K562 (cell line): ENCODE data around the gene OMA1. TPM values are rescaled to one million over a fixed set of nuclear protein-coding genes. Genes with fewer than 3 reads are reported as not detected.

Source experiments
- ATAC-seq: fragments of 200-7000 bp; cut with Tn5 transposase; 3 replicates; pipeline ENCODE4 v1.9.1; 2020; ENCODE audit warnings: moderate library complexity
- BruUV-seq: library from RNA; stranded (reverse); fragments of 400-500 nt; replicated peaks from 2 replicates; lab custom pipeline; 2021; lab: Mats Ljungman, UMichigan
- CTCF ChIA-PET: fragments of 300-600 bp; formaldehyde crosslinking; extraction: SDS; loops from one replicate; lab custom pipeline; 2021; ENCODE audit warnings: low intra/inter-chr PET ratio; lab: Yijun Ruan, JAX
- POLR2A ChIA-PET: fragments of 300-600, 350-650 bp; sonication (Branson Sonifier 250); formaldehyde crosslinking; extraction: SDS; loops from one replicate; lab custom pipeline; 2021; ENCODE audit warnings: antibody characterized with exemption, inconsistent platforms; lab: Yijun Ruan, JAX
- DNase-seq, 4 experiments: peaks; one replicate each; pipeline versions ENCODE4 v3.0.0 to v3.0.0-alpha.2; 2011 to 2018; ENCODE audit warnings: low spot score in 3 of 4, mixed read lengths in 3 of 4; ENCODE audit errors: extremely low read depth in 1 of 4
- FAIRE-seq: peaks from 2 replicates; lab custom pipeline; 2011; peaks lifted over from hg19 to GRCh38; lab: Jason Lieb, UNC
- H2AFZ ChIP-seq: 2 replicates; pipeline ENCODE4 v1.6.0; 2011; ENCODE audit warnings: low read depth, low read length, control low read depth, inconsistent platforms
- H3K27ac ChIP-seq: fragments of 200-600 bp; 3 replicates; pipeline ENCODE4 v1.8.0; 2011; ENCODE audit warnings: low read depth, mild to moderate bottlenecking, control low read depth, inconsistent platforms, low read length, moderate library complexity, mixed read lengths; ENCODE audit errors: extremely low read depth
- H3K27me3 ChIP-seq, 2 experiments: fragments of 300-600 bp in 1 of 2; 2 replicates in 1 of 2; 3 replicates in 1 of 2; pipeline versions ENCODE4 v1.6.0 to v1.8.0; 2011; ENCODE audit warnings: inconsistent platforms in 2 of 2, low read length in 2 of 2, mild to moderate bottlenecking in 1 of 2, mixed read lengths in 1 of 2, moderate library complexity in 1 of 2; ENCODE audit not compliant: control insufficient read depth in 2 of 2, insufficient read depth in 2 of 2
- H3K36me3 ChIP-seq: fragments of 300-600 bp; 3 replicates; pipeline ENCODE4 v1.8.0; 2011; ENCODE audit warnings: mild to moderate bottlenecking, low read length, inconsistent platforms; ENCODE audit not compliant: control insufficient read depth, insufficient read depth
- H3K4me1 ChIP-seq, 2 experiments: fragments of 200-600 bp in 1 of 2; replicated peaks in 1 of 2; 2 replicates in 1 of 2; 3 replicates in 1 of 2; pipeline versions ENCODE4 v1.5.1 to v1.8.0; 2011; ENCODE audit warnings: inconsistent platforms in 2 of 2, low read length in 2 of 2, mild to moderate bottlenecking in 1 of 2, mixed read lengths in 1 of 2, moderate library complexity in 1 of 2; ENCODE audit not compliant: control insufficient read depth in 2 of 2, insufficient read depth in 2 of 2
- H3K4me2 ChIP-seq: 2 replicates; pipeline ENCODE4 v1.6.1; 2011; ENCODE audit warnings: low read length, control low read depth, inconsistent platforms, mixed read lengths; ENCODE audit not compliant: insufficient read depth
- H3K4me3 ChIP-seq: fragments of 200-600 bp; sonication (generic), shearing (Covaris generic); 2 replicates; pipeline ENCODE4 v1.5.1; 2016; ENCODE audit warnings: control low read depth, inconsistent platforms
- H3K79me2 ChIP-seq: fragments of 200-600 bp; 3 replicates; pipeline ENCODE4 v1.8.0; 2011; ENCODE audit warnings: low read length, inconsistent platforms; ENCODE audit not compliant: control insufficient read depth, insufficient read depth
- H3K9ac ChIP-seq, 2 experiments: 2 replicates each; pipeline versions ENCODE4 v1.6.0 to v1.6.1; 2011; ENCODE audit warnings: low read depth in 2 of 2, low read length in 2 of 2, control low read depth in 1 of 2, inconsistent platforms in 1 of 2, mild to moderate bottlenecking in 1 of 2, mixed read lengths in 1 of 2; ENCODE audit not compliant: insufficient read depth in 1 of 2
- H3K9me1 ChIP-seq: one replicate; pipeline ENCODE4 v1.6.0; 2011; ENCODE audit warnings: inconsistent platforms, mild to moderate bottlenecking, low read length, moderate library complexity; ENCODE audit not compliant: control insufficient read depth, insufficient read depth
- H3K9me3 ChIP-seq: replicated peaks from 2 replicates; pipeline ENCODE4 v1.5.1; 2011; ENCODE audit warnings: low read depth, low read length, inconsistent platforms; ENCODE audit not compliant: control insufficient read depth, insufficient read depth
- H4K20me1 ChIP-seq: replicated peaks from 2 replicates; pipeline ENCODE4 v1.6.1; 2011; ENCODE audit warnings: low read length, inconsistent platforms, mixed read lengths; ENCODE audit not compliant: control insufficient read depth, insufficient read depth
- BCL6 ChIP-seq: fragments of 250-450 bp; sonication (Bioruptor Pico); IDR thresholded peaks from 2 replicates; pipeline ENCODE4 v1.4.0; 2020
- DNMT1 ChIP-seq: fragments of 450-650 bp; IDR thresholded peaks from 2 replicates; pipeline ENCODE4 v1.6.1; 2016; ENCODE audit warnings: antibody characterized with exemption, mild to moderate bottlenecking
- EP400 ChIP-seq: fragments of 450-650 bp; IDR thresholded peaks from 2 replicates; pipeline ENCODE4 v1.6.1; 2017; ENCODE audit warnings: antibody characterized with exemption, mild to moderate bottlenecking, moderate library complexity
- HNRNPH1 ChIP-seq: fragments of 200-400 bp; formaldehyde crosslinking; optimal IDR thresholded peaks from 2 replicates; pipeline ENCODE3; 2017; ENCODE audit warnings: low read depth, mild to moderate bottlenecking, low read length, moderate library complexity
- MED1 ChIP-seq: sonication (generic); formaldehyde crosslinking; IDR thresholded peaks from 2 replicates; pipeline ENCODE4 v1.8.1; 2023; ENCODE audit warnings: missing genetic modification reagents, borderline replicate concordance
- MLLT1 ChIP-seq, 2 experiments: fragments of 450-650 bp; IDR thresholded peaks; 2 replicates each; pipeline ENCODE4 v1.6.1; 2016
- NFATC3 ChIP-seq: fragments of 450-650 bp; IDR thresholded peaks from 2 replicates; pipeline ENCODE4 v1.6.1; 2017; ENCODE audit warnings: mild to moderate bottlenecking
- NFYB ChIP-seq: IDR thresholded peaks from 2 replicates; pipeline ENCODE4 v1.6.1; 2011; ENCODE audit warnings: mild to moderate bottlenecking, moderate library complexity; ENCODE audit not compliant: insufficient read length; ENCODE audit errors: extremely low read depth
- PML ChIP-seq: IDR thresholded peaks from 2 replicates; pipeline ENCODE4 v1.6.1; 2012; ENCODE audit warnings: low read length, inconsistent platforms
- PTRF ChIP-seq: fragments of 450-650 bp; IDR thresholded peaks from 2 replicates; pipeline ENCODE4 v1.6.1; 2016; ENCODE audit warnings: mild to moderate bottlenecking, missing genetic modification characterization, missing compliant biosample characterization
- SMARCA4 ChIP-seq: fragments of 450-650 bp; IDR thresholded peaks from 2 replicates; pipeline ENCODE4 v1.6.1; 2016
- SNAPC5 ChIP-seq: fragments of 250-450 bp; sonication (Bioruptor Pico); IDR thresholded peaks from 2 replicates; pipeline ENCODE4 v1.8.0; 2021; ENCODE audit warnings: moderate library complexity, mild to moderate bottlenecking, inconsistent platforms
- THAP12 ChIP-seq: fragments of 250-450 bp; sonication (Bioruptor Pico); IDR thresholded peaks from 2 replicates; pipeline ENCODE4 v1.9.0; 2021; ENCODE audit warnings: mild to moderate bottlenecking, inconsistent platforms
- ZC3H11A ChIP-seq: IDR thresholded peaks from 2 replicates; pipeline ENCODE4 v1.6.1; 2012; ENCODE audit warnings: low read depth, low read length, improper control_type of control experiment
- ZNF197 ChIP-seq: fragments of 200-800 bp; sonication (Bioruptor generic); IDR thresholded peaks from 2 replicates; pipeline ENCODE4 v1.6.1; 2016; ENCODE audit warnings: low read depth, missing genetic modification characterization, missing compliant biosample characterization
- ZNF263 ChIP-seq: sonication (generic); formaldehyde crosslinking; IDR thresholded peaks from 2 replicates; pipeline ENCODE4 v1.8.0; 2022; ENCODE audit warnings: mild to moderate bottlenecking, missing genetic modification reagents, borderline replicate concordance
- ZNF668 ChIP-seq: fragments of 250-450 bp; sonication (Bioruptor Pico); IDR thresholded peaks from 2 replicates; pipeline ENCODE4 v1.8.0; 2022; ENCODE audit warnings: mild to moderate bottlenecking, inconsistent platforms
- ZNF79 ChIP-seq: fragments of 250-450 bp; sonication (Bioruptor Pico); IDR thresholded peaks from 2 replicates; pipeline ENCODE4 v1.4.0; 2020; ENCODE audit warnings: low read depth, mild to moderate bottlenecking, moderate library complexity
- WGBS: fragments of 100-300 bp; shearing (Covaris generic); methylation state at CpG from one replicate; pipeline ENCODE4 v1.1.6; 2016; ENCODE audit warnings: low coverage, mixed read lengths; ENCODE audit not compliant: insufficient coverage; ENCODE audit errors: missing lambda C conversion rate; 5-methylcytosine and 5-hydroxymethylcytosine counted together
- in situ Hi-C: fragments of 300-500 bp; cut with MboI; formaldehyde crosslinking; loops from 4 replicates; pipeline ENCODE4 v1.15.0; 2018; ENCODE audit warnings: inconsistent platforms, mixed read lengths
- intact Hi-C: fragments of 100-400 bp; cut with micrococcal nuclease; formaldehyde crosslinking; loops from 2 replicates; pipeline ENCODE4 v1.14.2; 2022
- polyA plus RNA-seq, 8 experiments: library from polyadenylated mRNA; depleted of rRNA in 4 of 8; stranded (reverse) in 5 of 8; unstranded in 3 of 8; fragments of >200 nt; fragmentation: Nextera tagmentation in 2 of 8; fragmentation: Illumina TruSeq in 1 of 8; extraction: Ambion mirVana in 2 of 8; extraction: Trizol in 1 of 8; gene quantifications; 2 replicates each; pipeline versions ENCODE4 v1.2.1 to v1.2.3, GENCODE V29; 2011 to 2014; ENCODE audit warnings: inconsistent platforms in 1 of 8, missing spikeins in 1 of 8
- total RNA-seq, 7 experiments: library from RNA; depleted of rRNA in 6 of 7; stranded (reverse); fragments of >200 nt in 6 of 7; fragmentation: Illumina TruSeq in 2 of 7; extraction: Trizol in 2 of 7; gene quantifications; 2 replicates each; pipeline versions ENCODE4 v1.2.1 to v1.2.3, GENCODE V29; 2011 to 2021; ENCODE audit warnings: low replicate concordance in 1 of 7

OMA1 gene
- total and polyA plus RNA-seq, 9 of the 15 experiments (the other 6 are each of a cell fraction or from before 2014, with no cell fraction given) = 16.6 to 51.5 (median 33.5) TPM

- no peak overlapping the region for H3K27ac ChIP-seq
- no peaks in the 10 kb centered on the region for H3K36me3 ChIP-seq
- no peak for ATAC-seq
- no peaks in the 10 kb centered on the region for H4K20me1 ChIP-seq
- no peaks in the 10 kb centered on the region for H3K79me2 ChIP-seq
- intact Hi-C loops = no loop called here
- no peak for TF ChIP-seq PML
- TF ChIP-seq SMARCA4 = no peak
- TF ChIP-seq ZNF197 (CRISPR knock-in tag) = no peak
- no peak for TF ChIP-seq ZNF668 (CRISPR knock-in tag)
- no peak for TF ChIP-seq ZC3H11A
- TF ChIP-seq ZNF79 (CRISPR knock-in tag) = no peak
- TF ChIP-seq NFATC3 = no peak
- TF ChIP-seq NFYB = no peak
- TF ChIP-seq SNAPC5 (CRISPR knock-in tag) = no peak
- TF ChIP-seq MLLT1 (IDR thresholded peaks at IDR 0.05) = no peak
- TF ChIP-seq BCL6 (CRISPR knock-in tag) = no peak
- TF ChIP-seq EP400 = no peak
- no peak for TF ChIP-seq MED1 (CRISPR knock-in tag)
- TF ChIP-seq HNRNPH1 = no peak
- no peak for TF ChIP-seq THAP12 (CRISPR knock-in tag)
- TF ChIP-seq PTRF = no peak
- TF ChIP-seq ZNF263 (CRISPR knock-in tag) = no peak
- TF ChIP-seq DNMT1 = no peak
- TF ChIP-seq, all 486 proteins: peak for 0
- CTCF ChIA-PET = no interaction called here
- POLR2A ChIA-PET = interaction anchor here (1.3 kb wide), 2 partner anchors 9 to 13 kb away, joined by 3 read pairs; no protein-coding TSS in a partner anchor
- H2AFZ ChIP-seq = no peak overlapping the region
- no peak overlapping the region for H3K4me2 ChIP-seq
- in situ Hi-C loops = no loop called here
- H3K9me1 ChIP-seq = no peaks in the 10 kb centered on the region
- no peak overlapping the region for H3K9ac ChIP-seq
- no peaks in the 10 kb centered on the region for H3K9me3 ChIP-seq
- WGBS = 3% methylated on average over 2 of the region's 2 CpGs
- H3K4me1 ChIP-seq = peaks cover 0 to 11% of the 10 kb centered on the region in 2 experiments; a peak in 1 of 5 replicates
- DNase-seq = no peak
- BruUV-seq = no TSS peak
- no peak for FAIRE-seq
- no peak overlapping the region for H3K4me3 ChIP-seq
- peaks cover 6 to 8% of the 10 kb centered on the region in 2 experiments; a peak in 2 of 5 replicates for H3K27me3 ChIP-seq
These were observed 28.3 kb upstream of the OMA1 start for GRCh38 chr1:58574816-58575215.
